AG04450 (cell line): Measurements from ENCODE around the gene PRSS58. TPM values are rescaled to one million over a fixed set of nuclear protein-coding genes. Genes with fewer than 3 reads are reported as not detected.

Experiments used
- CTCF ChIA-PET: fragments of 300-600, 350-600 bp; formaldehyde crosslinking; extraction: SDS; loops from one replicate; lab custom pipeline; 2022; ENCODE audit warnings: antibody characterized with exemption, inconsistent platforms; lab: Charles Lee
- POLR2A ChIA-PET: fragments of 350-600 bp; formaldehyde crosslinking; extraction: SDS; loops from one replicate; lab custom pipeline; 2021; ENCODE audit warnings: antibody characterized with exemption, inconsistent platforms; lab: Yijun Ruan, JAX
- DNase-seq: peaks from one replicate; pipeline ENCODE4 v3.0.0-alpha.2; 2011; ENCODE audit warnings: low read depth, low spot score
- H3K27ac ChIP-seq: one replicate; pipeline ENCODE4 v1.5.1; 2012; ENCODE audit warnings: low read depth, low read length, control low read depth
- H3K27me3 ChIP-seq: one replicate; pipeline ENCODE4 v1.6.0; 2012; ENCODE audit warnings: low read length; ENCODE audit not compliant: control insufficient read depth, insufficient read depth
- H3K4me3 ChIP-seq: 2 replicates; pipeline ENCODE4 v1.5.1; 2011; ENCODE audit warnings: mild to moderate bottlenecking, low read depth, low read length, control low read depth
- H3K9me3 ChIP-seq: 2 replicates; pipeline ENCODE4 v1.5.1; 2012; ENCODE audit warnings: low read length; ENCODE audit not compliant: control insufficient read depth, insufficient read depth
- polyA plus RNA-seq: library from polyadenylated mRNA; depleted of rRNA; stranded (reverse); fragments of >200 nt; gene quantifications from 2 replicates; pipeline ENCODE4 v1.2.3, GENCODE V29; 2011
- TF ChIP-seq, protein P1 (sequence below): IDR thresholded peaks from 2 replicates; pipeline ENCODE4 v1.5.1; 2011; ENCODE audit warnings: low read depth, low read length, control low read depth, inconsistent platforms

PRSS58 gene
- polyA plus RNA-seq, 1 experiment = not detected

DNA sequence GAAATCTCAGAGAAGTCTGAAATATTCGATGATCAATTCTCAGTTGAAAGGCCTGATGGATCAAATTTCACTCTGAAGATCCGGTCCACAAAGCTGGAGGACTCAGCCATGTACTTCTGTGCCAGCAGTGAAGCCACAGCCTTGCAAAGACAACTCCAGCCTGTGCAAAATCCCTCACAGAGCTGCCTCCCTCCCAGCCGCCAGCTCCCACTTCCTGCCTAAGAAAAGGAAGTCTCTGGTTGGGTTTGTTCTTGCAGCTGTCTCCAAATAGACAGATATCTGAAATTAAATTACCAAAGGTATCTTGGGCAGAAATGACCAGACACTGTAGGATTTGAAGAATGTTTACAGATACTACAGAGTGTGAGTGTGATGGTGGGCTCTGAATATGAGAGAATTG is 43.4 kb upstream of the PRSS58 start:
- ChIA-PET CTCF (interaction anchor here (0.6 kb wide), 1 partner anchor 1388 kb away, joined by 7 read pairs; no protein-coding TSS in a partner anchor), POLR2A (no interaction called here)
- no peak overlapping the region for H3K4me3 ChIP-seq
- no peak overlapping the region for H3K27ac ChIP-seq
- H3K27me3 ChIP-seq = no peaks in the 10 kb centered on the region
- TF ChIP-seq, protein P1, sequence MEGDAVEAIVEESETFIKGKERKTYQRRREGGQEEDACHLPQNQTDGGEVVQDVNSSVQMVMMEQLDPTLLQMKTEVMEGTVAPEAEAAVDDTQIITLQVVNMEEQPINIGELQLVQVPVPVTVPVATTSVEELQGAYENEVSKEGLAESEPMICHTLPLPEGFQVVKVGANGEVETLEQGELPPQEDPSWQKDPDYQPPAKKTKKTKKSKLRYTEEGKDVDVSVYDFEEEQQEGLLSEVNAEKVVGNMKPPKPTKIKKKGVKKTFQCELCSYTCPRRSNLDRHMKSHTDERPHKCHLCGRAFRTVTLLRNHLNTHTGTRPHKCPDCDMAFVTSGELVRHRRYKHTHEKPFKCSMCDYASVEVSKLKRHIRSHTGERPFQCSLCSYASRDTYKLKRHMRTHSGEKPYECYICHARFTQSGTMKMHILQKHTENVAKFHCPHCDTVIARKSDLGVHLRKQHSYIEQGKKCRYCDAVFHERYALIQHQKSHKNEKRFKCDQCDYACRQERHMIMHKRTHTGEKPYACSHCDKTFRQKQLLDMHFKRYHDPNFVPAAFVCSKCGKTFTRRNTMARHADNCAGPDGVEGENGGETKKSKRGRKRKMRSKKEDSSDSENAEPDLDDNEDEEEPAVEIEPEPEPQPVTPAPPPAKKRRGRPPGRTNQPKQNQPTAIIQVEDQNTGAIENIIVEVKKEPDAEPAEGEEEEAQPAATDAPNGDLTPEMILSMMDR = no peak
- DNase-seq = no peak
- peaks cover 25% of the 10 kb centered on the region for H3K9me3 ChIP-seq

DNA sequence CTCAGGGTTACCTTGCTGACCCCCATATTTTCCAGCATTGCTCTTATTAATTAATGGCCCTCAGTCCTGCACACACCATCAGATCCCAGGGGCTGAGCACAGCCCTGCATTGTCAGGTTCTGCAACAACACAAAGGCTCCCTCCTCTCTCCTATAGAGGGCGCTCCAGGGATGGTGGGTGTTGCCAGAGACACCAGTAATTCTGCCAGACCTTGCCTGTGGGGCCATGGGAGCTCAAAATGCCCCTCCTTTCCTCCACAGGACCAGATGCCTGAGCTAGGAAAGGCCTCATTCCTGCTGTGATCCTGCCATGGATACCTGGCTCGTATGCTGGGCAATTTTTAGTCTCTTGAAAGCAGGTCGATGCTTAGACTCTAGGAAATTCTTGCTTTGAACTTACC is 42.8 kb upstream of the PRSS58 start:
- Histone ChIP-seq H3K27me3 (no peaks in the 10 kb centered on the region), H3K9me3 (peaks cover 25% of the 10 kb centered on the region), H3K27ac (no peak overlapping the region), H3K4me3 (no peak overlapping the region)
- ChIA-PET POLR2A (no interaction called here), CTCF (no interaction called here)
- TF ChIP-seq, protein P1 = no peak
- DNase-seq = no peak

DNA sequence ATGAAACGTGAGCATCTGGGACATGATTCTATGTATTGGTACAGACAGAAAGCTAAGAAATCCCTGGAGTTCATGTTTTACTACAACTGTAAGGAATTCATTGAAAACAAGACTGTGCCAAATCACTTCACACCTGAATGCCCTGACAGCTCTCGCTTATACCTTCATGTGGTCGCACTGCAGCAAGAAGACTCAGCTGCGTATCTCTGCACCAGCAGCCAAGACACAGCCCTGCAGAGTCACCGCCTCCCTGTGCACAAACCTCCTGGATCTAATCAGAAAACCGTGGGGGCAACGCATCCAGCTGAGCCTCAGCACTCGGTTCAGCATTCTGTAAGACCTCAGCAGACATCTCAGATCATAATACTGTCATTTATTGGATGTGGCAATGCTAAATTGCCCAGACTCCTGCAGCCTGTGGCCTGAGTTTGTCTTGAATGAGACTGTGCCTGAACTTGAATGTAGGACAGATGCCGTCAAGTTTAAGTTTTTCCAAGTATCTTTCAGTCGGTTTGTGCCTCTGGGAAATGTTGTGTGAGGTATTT is 41.5 kb upstream of the PRSS58 start:
- ChIA-PET POLR2A (no interaction called here), CTCF (no interaction called here)
- TF ChIP-seq, protein P1 = no peak
- no peak overlapping the region for H3K27ac ChIP-seq
- DNase-seq = no peak
- H3K9me3 ChIP-seq = peaks cover 25% of the 10 kb centered on the region
- H3K4me3 ChIP-seq = no peak overlapping the region
- H3K27me3 ChIP-seq = no peaks in the 10 kb centered on the region

DNA sequence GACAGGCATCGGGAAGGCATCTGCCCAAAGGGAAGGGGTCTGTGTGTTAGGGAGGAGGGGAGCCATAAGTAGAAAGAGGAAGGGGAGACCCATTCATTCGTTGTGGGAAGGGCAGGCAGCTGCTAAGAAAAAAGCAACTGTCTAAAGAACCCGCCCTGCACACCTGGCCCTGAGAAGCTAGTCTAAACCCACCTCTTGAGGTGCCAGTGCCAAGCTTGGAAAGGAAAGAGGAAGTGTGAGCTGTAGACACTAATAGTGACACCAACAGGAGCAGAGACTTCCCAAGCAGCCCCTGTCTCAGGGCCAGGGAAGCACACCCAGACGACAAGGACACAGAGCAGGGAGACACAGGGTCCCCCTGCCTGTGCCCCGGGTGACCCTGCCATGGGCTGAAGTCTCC is 40.8 kb upstream of the PRSS58 start:
- POLR2A ChIA-PET = no interaction called here
- no peaks in the 10 kb centered on the region for H3K27me3 ChIP-seq
- DNase-seq = no peak
- TF ChIP-seq, protein P1 = no peak
- H3K27ac ChIP-seq = no peak overlapping the region
- CTCF ChIA-PET = no interaction called here
- peaks cover 25% of the 10 kb centered on the region for H3K9me3 ChIP-seq
- no peak overlapping the region for H3K4me3 ChIP-seq

DNA sequence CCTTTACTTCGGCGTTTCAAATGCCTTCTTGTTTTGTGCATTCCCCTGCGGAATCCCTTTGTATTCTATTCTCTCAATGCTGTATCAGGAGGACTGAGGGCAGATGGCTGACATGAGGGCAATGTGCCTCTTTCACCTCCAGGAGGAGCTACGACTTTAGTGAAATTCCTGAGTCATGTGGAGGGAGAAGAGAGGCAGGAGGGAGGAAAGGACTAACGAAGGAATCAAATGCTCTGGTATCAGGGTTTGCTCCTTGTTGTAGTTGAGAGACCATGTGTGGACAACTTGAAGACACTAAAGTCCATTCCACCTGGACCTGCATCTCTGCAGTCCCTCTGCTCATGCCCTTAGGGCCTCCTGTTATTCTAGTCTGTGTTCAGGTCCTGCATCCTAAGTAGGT is 40.2 kb upstream of the PRSS58 start:
- H3K27me3 ChIP-seq = no peaks in the 10 kb centered on the region
- POLR2A ChIA-PET = no interaction called here

More for the DNA sequence above, 40.2 kb upstream of the PRSS58 start:
- H3K4me3 ChIP-seq = no peak overlapping the region
- TF ChIP-seq, protein P1 = 0 out of 2 replicates have a peak, but pooled peaks have one; percentile 5
- no peak for DNase-seq
- H3K9me3 ChIP-seq = peaks cover 25% of the 10 kb centered on the region
- no peak overlapping the region for H3K27ac ChIP-seq
- CTCF ChIA-PET = no interaction called here
